B cell (primary cell): ENCODE data around the gene KRTAP10-7. TPM values are rescaled to one million over a fixed set of nuclear protein-coding genes. Genes with fewer than 3 reads are reported as not detected.

Experiments
- ATAC-seq: fragments of 200-7000 bp; cut with Tn5 transposase; one replicate; pipeline ENCODE4 v1.10.0; 2021; ENCODE audit warnings: low read depth, mild to moderate bottlenecking, moderate number of reproducible peaks, moderate library complexity
- CTCF ChIA-PET: fragments of 350-600 bp; sonication (Branson Sonifier 250); formaldehyde crosslinking; loops from one replicate; lab custom pipeline; 2021; ENCODE audit warnings: antibody characterized with exemption, inconsistent platforms; lab: Charles Lee
- POLR2A ChIA-PET: fragments of 350-600 bp; sonication (Branson Sonifier 250); formaldehyde crosslinking; loops from one replicate; lab custom pipeline; 2021; ENCODE audit warnings: antibody characterized with exemption; lab: Charles Lee
- DNase-seq: peaks from one replicate; pipeline ENCODE4 v3.0.0; 2013
- H2AFZ ChIP-seq: 2 replicates; pipeline ENCODE4 v1.6.1; 2012; ENCODE audit warnings: mild to moderate bottlenecking, low read depth, low read length; ENCODE audit not compliant: insufficient read depth, poor library complexity, severe bottlenecking
- H3K27ac ChIP-seq, 2 donors: 1 replicate in 1 of 2; 2 replicates in 1 of 2; pipeline ENCODE4 v1.5.1; 2012 to 2013; ENCODE audit warnings: low read length in 2 of 2, mild to moderate bottlenecking in 2 of 2, moderate library complexity in 1 of 2
- H3K27me3 ChIP-seq, 4 experiments: fragments of 200-600 bp in 1 of 4; sonication (generic) in 1 of 4; replicated peaks in 1 of 4; 1 replicate in 2 of 4; 2 replicates in 2 of 4; pipeline versions ENCODE4 v1.6.1 to v1.7.0; 2013 to 2016; ENCODE audit warnings: low read length in 3 of 4, mild to moderate bottlenecking in 2 of 4, mixed read lengths in 1 of 4, moderate library complexity in 1 of 4; ENCODE audit not compliant: insufficient read depth in 4 of 4, control insufficient read depth in 3 of 4; ENCODE audit errors: control extremely low read depth in 1 of 4
- H3K36me3 ChIP-seq, 2 experiments: replicated peaks in 1 of 2; 1 replicate in 1 of 2; 2 replicates in 1 of 2; pipeline versions ENCODE4 v1.6.1 to v1.7.1; 2013; ENCODE audit warnings: low read length in 1 of 2; ENCODE audit not compliant: insufficient read depth in 2 of 2, control insufficient read depth in 1 of 2; ENCODE audit errors: control extremely low read depth in 1 of 2, extremely low read depth in 1 of 2
- H3K4me1 ChIP-seq, 2 donors: fragments of 200-600 bp in 1 of 2; sonication (generic) in 1 of 2; 1 replicate in 1 of 2; 2 replicates in 1 of 2; pipeline versions ENCODE4 v1.5.1 to v1.6.1; 2013 to 2017; ENCODE audit warnings: low read length in 2 of 2; ENCODE audit not compliant: control insufficient read depth in 2 of 2, insufficient read depth in 2 of 2
- H3K4me2 ChIP-seq: replicated peaks from 2 replicates; pipeline ENCODE3; 2012; ENCODE audit warnings: mild to moderate bottlenecking, low read depth, low read length; ENCODE audit not compliant: poor library complexity, severe bottlenecking
- H3K4me3 ChIP-seq, 5 experiments: fragments of 200-600 bp in 1 of 5; sonication (generic) in 1 of 5; 1 replicate in 3 of 5; 2 replicates in 2 of 5; pipeline versions ENCODE4 v1.5.1 to v1.7.0; 2011 to 2016; ENCODE audit warnings: low read length in 4 of 5, mild to moderate bottlenecking in 4 of 5, low read depth in 2 of 5, control low read depth in 1 of 5, moderate library complexity in 1 of 5; ENCODE audit not compliant: insufficient read depth in 1 of 5; ENCODE audit errors: control extremely low read depth in 1 of 5, extremely low read depth in 1 of 5
- H3K79me2 ChIP-seq: fragments of 200-600 bp; sonication (generic); one replicate; pipeline ENCODE4 v1.6.0; 2016; ENCODE audit warnings: low read length; ENCODE audit not compliant: control insufficient read depth, insufficient read depth
- H3K9ac ChIP-seq: fragments of 200-600 bp; sonication (generic); 2 replicates; pipeline ENCODE4 v1.6.1; 2017; ENCODE audit warnings: mild to moderate bottlenecking, low read length, moderate library complexity
- H3K9me3 ChIP-seq, 3 donors: one replicate each; pipeline versions ENCODE4 v1.6.1 to v1.7.1; 2013; ENCODE audit warnings: low read length in 2 of 3; ENCODE audit not compliant: control insufficient read depth in 2 of 3, insufficient read depth in 1 of 3; ENCODE audit errors: control extremely low read depth in 1 of 3
- H4K20me1 ChIP-seq: 2 replicates; pipeline ENCODE4 v1.6.0; 2012; ENCODE audit warnings: mild to moderate bottlenecking, low read length; ENCODE audit not compliant: insufficient read depth, control insufficient read depth, poor library complexity, severe bottlenecking
- H3K27ac Mint-ChIP-seq: one replicate; pipeline ENCODE4 v1.8.0; 2021; ENCODE audit warnings: mixed read lengths
- H3K27me3 Mint-ChIP-seq: one replicate; pipeline ENCODE4 v1.8.0; 2021; ENCODE audit warnings: mixed read lengths
- H3K4me1 Mint-ChIP-seq: one replicate; pipeline ENCODE4 v1.8.0; 2021; ENCODE audit warnings: mixed read lengths
- H3K4me3 Mint-ChIP-seq: one replicate; pipeline ENCODE4 v1.8.0; 2021; ENCODE audit warnings: mixed read lengths
- H3K9me3 Mint-ChIP-seq: one replicate; pipeline ENCODE4 v1.8.0; 2022; ENCODE audit warnings: mixed read lengths; ENCODE audit not compliant: insufficient read depth
- EZH2 ChIP-seq: IDR thresholded peaks from 2 replicates; pipeline ENCODE4 v1.6.1; 2012; ENCODE audit warnings: borderline replicate concordance, low read depth, mild to moderate bottlenecking, moderate library complexity, low read length; ENCODE audit not compliant: insufficient read depth, poor library complexity, severe bottlenecking
- WGBS: methylation state at CpG from one replicate; pipeline ENCODE4 v1.1.5; 2013; ENCODE audit warnings: missing lambda C conversion rate; ENCODE audit not compliant: insufficient coverage; 5-methylcytosine and 5-hydroxymethylcytosine counted together
- intact Hi-C: fragments of 100-400 bp; cut with micrococcal nuclease; formaldehyde crosslinking; loops from one replicate; pipeline ENCODE4 v1.10.0; 2022
- polyA plus RNA-seq: library from polyadenylated mRNA; depleted of rRNA; stranded (reverse); fragments of >200 nt; gene quantifications from 2 replicates; pipeline ENCODE4 v1.2.3, GENCODE V29; 2012
- total RNA-seq, 2 donors: library from RNA; stranded (reverse); fragments of 120-200 nt in 1 of 2; gene quantifications; 1 replicate in 1 of 2; 2 replicates in 1 of 2; pipeline versions ENCODE4 v1.2.3 to v1.2.4, GENCODE V29; 2013 to 2022
- TF ChIP-seq, protein P1 (sequence below): fragments of 200-600 bp; IDR thresholded peaks from one replicate; pipeline ENCODE4 v1.8.0; 2022; ENCODE audit warnings: antibody characterized with exemption, mild to moderate bottlenecking

Gene KRTAP10-7
- total and polyA plus RNA-seq, 2 donors (not counting 1 experiment from before 2014, with no cell fraction given) = not detected

DNA sequence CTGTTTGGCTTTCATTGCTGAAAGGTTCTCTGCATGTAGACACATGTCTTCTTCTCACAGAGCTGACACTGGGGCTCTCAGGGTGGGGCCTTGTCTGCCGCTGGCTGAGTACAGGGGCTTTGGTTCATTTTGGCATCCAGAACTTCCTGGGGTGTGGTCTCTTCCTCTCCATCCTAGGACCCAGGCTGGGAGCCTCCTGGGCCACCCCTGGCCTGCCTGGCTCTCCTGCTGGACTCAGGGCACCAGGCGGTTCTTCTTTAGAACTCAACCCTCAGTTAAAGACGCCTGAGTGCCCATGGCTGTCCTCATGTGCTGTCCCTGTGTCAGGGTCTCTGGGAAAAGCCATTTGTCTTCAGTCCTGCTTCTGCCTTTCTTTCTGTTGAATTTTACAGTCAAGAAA, 14.5 kb upstream of the KRTAP10-7 start:
- Histone ChIP-seq H2AFZ (no peak overlapping the region), H3K4me3 (no peak overlapping the region), H3K79me2 (no peaks in the 10 kb centered on the region), H3K9me3 (peaks cover 3 to 19% (median 15%) of the 10 kb centered on the region in 3 donors), H3K4me1 (no peaks in the 10 kb centered on the region), H3K36me3 (no peaks in the 10 kb centered on the region), H4K20me1 (no peaks in the 10 kb centered on the region), H3K9ac (no peak overlapping the region), H3K27ac (no peak overlapping the region), H3K27me3 (peaks cover 0 to 18% (median 5%) of the 10 kb centered on the region in 4 experiments), H3K4me2 (no peak overlapping the region)
- Mint-ChIP-seq H3K9me3 (peaks cover 6% of the 10 kb centered on the region), H3K4me1 (no peaks in the 10 kb centered on the region), H3K27ac (no peak overlapping the region), H3K27me3 (peaks cover 53% of the 10 kb centered on the region), H3K4me3 (no peak overlapping the region)
- DNase-seq (no peak), ATAC-seq (no peak)
- TF ChIP-seq EZH2 = no peak
- TF ChIP-seq, protein P1, sequence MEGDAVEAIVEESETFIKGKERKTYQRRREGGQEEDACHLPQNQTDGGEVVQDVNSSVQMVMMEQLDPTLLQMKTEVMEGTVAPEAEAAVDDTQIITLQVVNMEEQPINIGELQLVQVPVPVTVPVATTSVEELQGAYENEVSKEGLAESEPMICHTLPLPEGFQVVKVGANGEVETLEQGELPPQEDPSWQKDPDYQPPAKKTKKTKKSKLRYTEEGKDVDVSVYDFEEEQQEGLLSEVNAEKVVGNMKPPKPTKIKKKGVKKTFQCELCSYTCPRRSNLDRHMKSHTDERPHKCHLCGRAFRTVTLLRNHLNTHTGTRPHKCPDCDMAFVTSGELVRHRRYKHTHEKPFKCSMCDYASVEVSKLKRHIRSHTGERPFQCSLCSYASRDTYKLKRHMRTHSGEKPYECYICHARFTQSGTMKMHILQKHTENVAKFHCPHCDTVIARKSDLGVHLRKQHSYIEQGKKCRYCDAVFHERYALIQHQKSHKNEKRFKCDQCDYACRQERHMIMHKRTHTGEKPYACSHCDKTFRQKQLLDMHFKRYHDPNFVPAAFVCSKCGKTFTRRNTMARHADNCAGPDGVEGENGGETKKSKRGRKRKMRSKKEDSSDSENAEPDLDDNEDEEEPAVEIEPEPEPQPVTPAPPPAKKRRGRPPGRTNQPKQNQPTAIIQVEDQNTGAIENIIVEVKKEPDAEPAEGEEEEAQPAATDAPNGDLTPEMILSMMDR = no peak
- 94% methylated on average over 3 of the region's 3 CpGs for WGBS
- POLR2A ChIA-PET = no interaction called here
- CTCF ChIA-PET = no interaction called here
- intact Hi-C loops = no loop called here

DNA sequence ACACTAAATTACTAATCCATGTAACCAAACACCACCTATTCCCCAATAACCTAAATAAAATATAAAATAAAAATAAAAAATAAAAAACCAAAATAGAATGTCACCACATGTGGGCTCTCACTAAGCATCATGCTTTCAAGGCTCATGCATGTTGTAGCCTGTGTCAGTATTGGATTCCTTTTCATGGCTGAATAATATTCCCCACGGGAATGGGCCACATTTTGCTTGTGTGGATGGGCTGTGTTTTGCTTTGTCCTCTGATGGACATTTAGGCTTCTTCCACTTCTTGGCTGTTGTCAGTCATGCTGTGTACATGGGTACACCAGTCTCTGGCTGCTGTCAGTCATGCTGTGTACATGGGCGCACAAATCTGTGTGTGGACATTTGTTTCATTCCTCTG, 11.3 kb upstream of the KRTAP10-7 start:
- H3K9me3 ChIP-seq = peaks cover 0 to 4% (median 0%) of the 10 kb centered on the region in 3 donors
- no peak overlapping the region for H2AFZ ChIP-seq
- TF ChIP-seq EZH2 = no peak
- TF ChIP-seq, protein P1 = no peak
- Mint-ChIP-seq H3K9me3 (peaks cover 2% of the 10 kb centered on the region), H3K27ac (no peak overlapping the region), H3K4me1 (no peaks in the 10 kb centered on the region), H3K4me3 (no peak overlapping the region), H3K27me3 (peaks cover 48% of the 10 kb centered on the region)
- no peaks in the 10 kb centered on the region for H3K79me2 ChIP-seq
- ATAC-seq (no peak), DNase-seq (no peak)
- H3K36me3 ChIP-seq = no peaks in the 10 kb centered on the region
- no peaks in the 10 kb centered on the region for H3K4me1 ChIP-seq
- H3K27me3 ChIP-seq = peaks cover 0 to 17% (median 3%) of the 10 kb centered on the region in 4 experiments
- no peak overlapping the region for H3K27ac ChIP-seq
- no peak overlapping the region for H3K4me3 ChIP-seq
- intact Hi-C loops = no loop called here
- CTCF ChIA-PET = no interaction called here
- WGBS = 100% methylated on average over 2 of the region's 2 CpGs
- POLR2A ChIA-PET = no interaction called here
- H4K20me1 ChIP-seq = no peaks in the 10 kb centered on the region
- H3K4me2 ChIP-seq = no peak overlapping the region
- no peak overlapping the region for H3K9ac ChIP-seq
